ENCODE data around the gene PDGFRA.

Gene PDGFRA

DNA sequence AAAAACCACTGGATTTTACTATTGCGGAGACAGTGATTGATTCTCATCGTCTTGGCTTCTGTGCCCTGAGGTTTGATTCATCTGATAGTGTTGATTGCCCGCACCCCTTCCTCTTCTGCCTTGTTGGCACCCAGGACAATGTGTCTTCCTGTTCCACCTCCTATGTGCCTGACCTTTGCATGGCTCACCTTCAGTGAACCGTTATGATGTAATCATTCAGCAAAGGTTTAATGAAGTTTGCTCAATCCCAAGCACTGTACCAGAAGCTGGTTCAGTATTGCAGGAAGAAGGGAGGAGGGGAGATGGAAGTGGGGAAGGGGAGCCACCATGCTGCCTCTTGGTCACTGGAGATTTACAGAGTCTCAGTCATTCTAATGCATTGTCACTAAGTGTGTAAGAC is 36.3 kb downstream of the PDGFRA start:
- H3K4me3 ChIP-seq (ENCODE audit: low read length in 2 of 2) = no peak overlapping the region
- no peaks in the 10 kb centered on the region for H3K4me1 ChIP-seq (ENCODE audit: control insufficient read depth, insufficient read depth, low read length)
- no peak overlapping the region for H3K9ac ChIP-seq (ENCODE audit: low read length in 2 of 2)
- no peak overlapping the region for H3K27ac ChIP-seq (ENCODE audit: low read length)
- peaks cover 0 to 2% of the 10 kb centered on the region in 2 donors for H3K27me3 ChIP-seq (ENCODE audit: control insufficient read depth in 1 of 2, insufficient read depth in 2 of 2, low read length in 2 of 2)
- H3K36me3 ChIP-seq (ENCODE audit: control insufficient read depth in 2 of 2, insufficient read depth in 2 of 2, low read length in 2 of 2) = peaks cover 0 to 3% of the 10 kb centered on the region in 2 donors
- no peaks in the 10 kb centered on the region for H3K9me3 ChIP-seq (ENCODE audit: control insufficient read depth in 2 of 2, low read length in 2 of 2)

DNA sequence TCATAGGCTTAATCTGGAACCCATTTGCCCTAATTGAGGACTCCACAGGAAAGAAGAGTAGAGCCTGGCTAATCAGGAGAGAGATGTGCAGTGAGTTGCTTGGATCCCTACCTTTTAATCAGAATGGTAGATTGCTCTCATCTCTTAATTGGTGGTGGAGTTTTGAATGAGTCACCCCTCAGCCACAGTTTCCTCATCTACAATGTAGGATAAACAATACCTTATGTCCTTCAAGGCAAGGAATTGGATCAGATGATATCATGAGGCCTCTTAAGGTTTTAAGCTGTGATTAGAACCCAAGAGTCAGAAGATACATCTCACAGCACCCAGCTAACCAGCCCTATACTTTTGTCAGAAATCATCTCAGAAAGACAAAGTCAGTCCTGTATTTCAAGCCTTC is 39.1 kb downstream of the PDGFRA start:
- Histone ChIP-seq H3K27ac (ENCODE audit: low read length) (no peak overlapping the region), H3K4me3 (ENCODE audit: low read length in 2 of 2) (no peak overlapping the region), H3K9ac (ENCODE audit: low read length in 2 of 2) (no peak overlapping the region), H3K36me3 (ENCODE audit: control insufficient read depth in 2 of 2, insufficient read depth in 2 of 2, low read length in 2 of 2) (peaks cover 0 to 3% of the 10 kb centered on the region in 2 donors), H3K27me3 (ENCODE audit: control insufficient read depth in 1 of 2, insufficient read depth in 2 of 2, low read length in 2 of 2) (no peaks in the 10 kb centered on the region), H3K4me1 (ENCODE audit: control insufficient read depth, insufficient read depth, low read length) (no peaks in the 10 kb centered on the region), H3K9me3 (ENCODE audit: control insufficient read depth in 2 of 2, low read length in 2 of 2) (no peaks in the 10 kb centered on the region)

DNA sequence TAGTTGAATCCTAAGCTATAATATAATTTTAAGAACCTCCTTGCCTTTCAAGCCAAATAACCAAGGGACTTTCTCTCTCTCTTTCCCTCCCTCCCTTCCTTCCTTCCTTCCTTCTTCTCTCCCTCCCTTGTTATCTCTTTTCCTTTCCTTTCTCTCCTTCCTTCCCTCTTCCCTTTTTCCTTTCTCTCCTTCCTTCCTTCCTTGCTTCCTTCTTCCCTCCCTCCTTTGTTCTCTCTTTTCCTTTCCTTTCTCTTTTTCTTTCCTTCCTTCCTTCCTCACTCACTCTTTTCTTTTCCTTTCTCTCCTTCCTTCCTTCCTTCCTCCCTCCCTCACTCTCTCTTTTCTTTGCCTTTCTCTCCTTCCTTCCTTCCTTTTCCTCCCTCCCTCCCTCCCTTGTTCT is 42.4 kb downstream of the PDGFRA start:
- H3K36me3 ChIP-seq (ENCODE audit: control insufficient read depth in 2 of 2, insufficient read depth in 2 of 2, low read length in 2 of 2) = peaks cover 0 to 2% of the 10 kb centered on the region in 2 donors
- no peak overlapping the region for H3K9ac ChIP-seq (ENCODE audit: low read length in 2 of 2)
- no peak overlapping the region for H3K27ac ChIP-seq (ENCODE audit: low read length)
- H3K9me3 ChIP-seq (ENCODE audit: control insufficient read depth in 2 of 2, low read length in 2 of 2) = no peaks in the 10 kb centered on the region
- no peaks in the 10 kb centered on the region for H3K4me1 ChIP-seq (ENCODE audit: control insufficient read depth, insufficient read depth, low read length)
- no peak overlapping the region for H3K4me3 ChIP-seq (ENCODE audit: low read length in 2 of 2)
- no peaks in the 10 kb centered on the region for H3K27me3 ChIP-seq (ENCODE audit: control insufficient read depth in 1 of 2, insufficient read depth in 2 of 2, low read length in 2 of 2)

DNA sequence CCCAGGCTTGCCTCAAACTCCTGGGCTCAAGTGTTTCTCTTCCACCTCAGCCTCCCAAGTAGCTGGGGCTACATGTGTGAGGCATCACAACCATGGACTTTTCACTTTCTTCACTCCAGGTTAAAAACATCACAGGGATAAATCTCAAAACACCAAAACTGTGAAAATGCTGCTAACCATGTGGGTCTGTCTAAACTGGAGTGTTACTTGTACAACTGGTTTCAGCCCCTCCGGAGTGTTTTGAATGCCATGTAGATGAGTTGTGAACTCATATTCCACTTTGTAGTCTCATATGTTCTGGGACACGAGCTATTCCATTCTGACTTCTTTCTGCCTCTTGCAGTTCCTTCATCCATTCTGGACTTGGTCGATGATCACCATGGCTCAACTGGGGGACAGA is 43.0 kb downstream of the PDGFRA start:
- H3K9me3 ChIP-seq (ENCODE audit: control insufficient read depth in 2 of 2, low read length in 2 of 2) = no peaks in the 10 kb centered on the region
- H3K27ac ChIP-seq (ENCODE audit: low read length) = no peak overlapping the region
- no peak overlapping the region for H3K4me3 ChIP-seq (ENCODE audit: low read length in 2 of 2)
- no peak overlapping the region for H3K9ac ChIP-seq (ENCODE audit: low read length in 2 of 2)
- H3K36me3 ChIP-seq (ENCODE audit: control insufficient read depth in 2 of 2, insufficient read depth in 2 of 2, low read length in 2 of 2) = peaks cover 0 to 1% of the 10 kb centered on the region in 2 donors
- H3K4me1 ChIP-seq (ENCODE audit: control insufficient read depth, insufficient read depth, low read length) = no peaks in the 10 kb centered on the region
- no peaks in the 10 kb centered on the region for H3K27me3 ChIP-seq (ENCODE audit: control insufficient read depth in 1 of 2, insufficient read depth in 2 of 2, low read length in 2 of 2)

DNA sequence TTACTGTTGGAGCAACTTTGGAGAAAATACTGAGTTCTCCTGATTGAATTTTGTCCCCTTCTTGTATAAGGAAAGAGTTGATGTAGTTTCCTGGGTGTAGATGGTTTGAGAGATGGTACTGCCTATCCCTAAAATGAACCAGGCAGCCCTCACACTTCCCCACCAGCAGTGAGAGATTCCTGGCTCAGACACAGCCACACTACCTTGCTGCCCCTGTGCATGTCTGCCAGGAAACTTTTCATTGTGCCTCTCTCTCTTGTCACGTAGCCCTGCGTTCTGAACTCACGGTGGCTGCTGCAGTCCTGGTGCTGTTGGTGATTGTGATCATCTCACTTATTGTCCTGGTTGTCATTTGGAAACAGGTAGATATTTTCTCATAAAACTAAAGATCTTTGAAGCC is 45.2 kb downstream of the PDGFRA start:
- Histone ChIP-seq H3K9me3 (ENCODE audit: control insufficient read depth in 2 of 2, low read length in 2 of 2) (no peaks in the 10 kb centered on the region), H3K27me3 (ENCODE audit: control insufficient read depth in 1 of 2, insufficient read depth in 2 of 2, low read length in 2 of 2) (no peaks in the 10 kb centered on the region), H3K27ac (ENCODE audit: low read length) (no peak overlapping the region), H3K36me3 (ENCODE audit: control insufficient read depth in 2 of 2, insufficient read depth in 2 of 2, low read length in 2 of 2) (no peaks in the 10 kb centered on the region), H3K4me3 (ENCODE audit: low read length in 2 of 2) (no peak overlapping the region), H3K9ac (ENCODE audit: low read length in 2 of 2) (no peak overlapping the region), H3K4me1 (ENCODE audit: control insufficient read depth, insufficient read depth, low read length) (no peaks in the 10 kb centered on the region)

DNA sequence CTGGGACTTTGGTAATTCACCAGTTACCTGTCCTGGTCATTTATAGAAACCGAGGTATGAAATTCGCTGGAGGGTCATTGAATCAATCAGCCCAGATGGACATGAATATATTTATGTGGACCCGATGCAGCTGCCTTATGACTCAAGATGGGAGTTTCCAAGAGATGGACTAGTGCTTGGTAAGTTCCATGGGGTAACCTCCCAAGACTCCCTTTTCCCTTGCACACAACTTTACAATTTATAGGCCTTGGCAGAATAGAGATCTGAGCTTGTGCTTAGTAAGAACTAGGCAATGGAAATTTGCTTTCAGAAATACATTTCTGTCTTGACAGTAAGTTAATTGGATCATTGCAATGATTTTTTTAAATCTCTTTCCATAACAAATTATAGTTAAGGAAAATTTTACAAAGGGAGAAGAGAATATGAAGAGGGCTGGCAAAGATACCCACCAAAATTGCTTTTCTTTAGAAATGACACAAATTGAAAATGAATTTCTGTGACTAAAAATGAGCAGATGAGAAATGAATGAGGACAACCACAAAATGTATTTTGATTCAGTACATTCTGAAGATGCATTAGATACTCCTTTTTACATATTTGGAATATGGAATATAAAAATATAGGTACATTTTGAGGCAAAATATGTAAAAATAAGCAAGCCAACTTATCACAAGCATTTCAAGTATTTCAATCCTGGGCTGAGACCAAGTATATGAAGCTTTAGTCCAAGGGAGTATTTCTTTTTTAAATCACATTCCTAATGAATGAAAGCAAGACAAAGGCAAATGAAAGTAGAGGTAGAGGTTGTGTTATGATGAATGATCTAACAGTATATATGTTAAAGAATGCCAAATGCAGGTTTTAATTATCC is 45.9 kb downstream of the PDGFRA start:
- H3K9me3 ChIP-seq (ENCODE audit: control insufficient read depth in 2 of 2, low read length in 2 of 2) = no peaks in the 10 kb centered on the region
- H3K9ac ChIP-seq (ENCODE audit: low read length in 2 of 2) = no peak overlapping the region
- H3K4me1 ChIP-seq (ENCODE audit: control insufficient read depth, insufficient read depth, low read length) = no peaks in the 10 kb centered on the region
- H3K4me3 ChIP-seq (ENCODE audit: low read length in 2 of 2) = no peak overlapping the region
- no peak overlapping the region for H3K27ac ChIP-seq (ENCODE audit: low read length)
- no peaks in the 10 kb centered on the region for H3K27me3 ChIP-seq (ENCODE audit: control insufficient read depth in 1 of 2, insufficient read depth in 2 of 2, low read length in 2 of 2)
- H3K36me3 ChIP-seq (ENCODE audit: control insufficient read depth in 2 of 2, insufficient read depth in 2 of 2, low read length in 2 of 2) = no peaks in the 10 kb centered on the region

DNA sequence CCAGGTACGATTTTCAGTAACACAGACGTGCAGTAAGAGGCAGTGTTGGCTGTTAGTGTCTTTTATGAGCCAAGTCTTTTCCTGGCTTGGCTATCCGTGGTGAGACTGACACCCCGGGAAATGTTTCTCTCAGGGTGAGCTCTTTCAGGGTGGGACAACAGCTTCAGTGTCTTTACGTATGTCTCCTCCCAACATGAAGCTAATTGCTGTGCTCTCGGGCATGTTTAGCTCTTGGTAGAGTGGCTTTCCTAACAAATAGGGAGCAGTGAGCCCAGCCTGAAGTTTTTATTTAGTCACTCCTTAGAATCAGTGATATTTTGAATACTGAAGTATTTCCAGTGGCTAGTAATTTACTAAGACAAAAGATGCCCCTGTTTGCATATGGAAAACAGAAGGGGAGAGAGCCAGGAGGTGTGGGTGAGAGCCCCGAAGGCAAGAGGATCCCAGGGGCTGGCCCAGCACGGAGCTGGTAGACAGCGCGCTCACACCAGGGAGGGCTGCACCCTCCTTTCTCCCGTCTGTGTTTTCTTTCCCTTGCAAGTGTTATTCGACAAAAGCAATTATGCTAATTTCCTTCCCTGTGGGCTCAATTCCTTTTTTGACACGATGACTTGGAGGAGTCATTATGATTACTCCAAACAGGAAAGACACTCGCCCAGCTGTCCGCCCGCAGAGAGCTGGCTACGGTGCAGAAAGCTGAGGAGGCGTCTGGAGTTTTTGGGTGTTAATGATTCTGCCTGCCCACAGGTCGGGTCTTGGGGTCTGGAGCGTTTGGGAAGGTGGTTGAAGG is 47.7 kb downstream of the PDGFRA start:
- no peak overlapping the region for H3K9ac ChIP-seq (ENCODE audit: low read length in 2 of 2)

DNA sequence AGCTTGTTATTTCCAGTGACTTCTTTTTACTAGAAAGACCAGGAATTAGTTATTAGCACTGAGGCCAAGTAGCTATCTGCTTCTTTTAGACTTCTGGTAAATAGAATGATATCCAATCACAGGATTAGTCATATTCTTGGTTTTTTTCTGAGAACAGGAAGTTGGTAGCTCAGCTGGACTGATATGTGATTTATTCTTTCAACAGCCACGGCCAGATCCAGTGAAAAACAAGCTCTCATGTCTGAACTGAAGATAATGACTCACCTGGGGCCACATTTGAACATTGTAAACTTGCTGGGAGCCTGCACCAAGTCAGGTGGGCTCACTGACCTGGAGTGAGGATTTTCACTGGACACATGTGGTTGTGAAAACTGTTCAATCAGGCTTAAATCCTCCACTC is 48.6 kb downstream of the PDGFRA start:
- no peaks in the 10 kb centered on the region for H3K36me3 ChIP-seq (ENCODE audit: control insufficient read depth in 2 of 2, insufficient read depth in 2 of 2, low read length in 2 of 2)
- H3K27ac ChIP-seq (ENCODE audit: low read length) = no peak overlapping the region
- no peak overlapping the region for H3K9ac ChIP-seq (ENCODE audit: low read length in 2 of 2)
- no peaks in the 10 kb centered on the region for H3K4me1 ChIP-seq (ENCODE audit: control insufficient read depth, insufficient read depth, low read length)
- no peaks in the 10 kb centered on the region for H3K9me3 ChIP-seq (ENCODE audit: control insufficient read depth in 2 of 2, low read length in 2 of 2)
- no peak overlapping the region for H3K4me3 ChIP-seq (ENCODE audit: low read length in 2 of 2)
- H3K27me3 ChIP-seq (ENCODE audit: control insufficient read depth in 1 of 2, insufficient read depth in 2 of 2, low read length in 2 of 2) = no peaks in the 10 kb centered on the region

More for the DNA sequence above, 47.7 kb downstream of the PDGFRA start:
- Histone ChIP-seq H3K4me1 (ENCODE audit: control insufficient read depth, insufficient read depth, low read length) (no peaks in the 10 kb centered on the region), H3K36me3 (ENCODE audit: control insufficient read depth in 2 of 2, insufficient read depth in 2 of 2, low read length in 2 of 2) (no peaks in the 10 kb centered on the region), H3K4me3 (ENCODE audit: low read length in 2 of 2) (no peak overlapping the region), H3K27ac (ENCODE audit: low read length) (no peak overlapping the region), H3K27me3 (ENCODE audit: control insufficient read depth in 1 of 2, insufficient read depth in 2 of 2, low read length in 2 of 2) (no peaks in the 10 kb centered on the region), H3K9me3 (ENCODE audit: control insufficient read depth in 2 of 2, low read length in 2 of 2) (no peaks in the 10 kb centered on the region)

DNA sequence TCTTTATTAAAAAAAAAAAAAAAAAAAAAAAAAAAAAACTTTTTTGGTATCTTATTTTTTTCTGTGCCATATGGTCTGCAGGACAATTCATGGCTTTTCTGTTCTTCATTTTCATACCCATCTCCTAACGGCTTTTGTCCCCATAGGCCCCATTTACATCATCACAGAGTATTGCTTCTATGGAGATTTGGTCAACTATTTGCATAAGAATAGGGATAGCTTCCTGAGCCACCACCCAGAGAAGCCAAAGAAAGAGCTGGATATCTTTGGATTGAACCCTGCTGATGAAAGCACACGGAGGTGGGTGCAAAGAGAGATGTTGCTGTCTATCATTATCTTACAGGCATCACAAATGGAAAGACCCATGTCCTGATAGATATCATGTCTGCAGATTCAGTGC is 49.1 kb downstream of the PDGFRA start:
- Histone ChIP-seq H3K27ac (ENCODE audit: low read length) (no peak overlapping the region), H3K4me1 (ENCODE audit: control insufficient read depth, insufficient read depth, low read length) (no peaks in the 10 kb centered on the region)

DNA sequence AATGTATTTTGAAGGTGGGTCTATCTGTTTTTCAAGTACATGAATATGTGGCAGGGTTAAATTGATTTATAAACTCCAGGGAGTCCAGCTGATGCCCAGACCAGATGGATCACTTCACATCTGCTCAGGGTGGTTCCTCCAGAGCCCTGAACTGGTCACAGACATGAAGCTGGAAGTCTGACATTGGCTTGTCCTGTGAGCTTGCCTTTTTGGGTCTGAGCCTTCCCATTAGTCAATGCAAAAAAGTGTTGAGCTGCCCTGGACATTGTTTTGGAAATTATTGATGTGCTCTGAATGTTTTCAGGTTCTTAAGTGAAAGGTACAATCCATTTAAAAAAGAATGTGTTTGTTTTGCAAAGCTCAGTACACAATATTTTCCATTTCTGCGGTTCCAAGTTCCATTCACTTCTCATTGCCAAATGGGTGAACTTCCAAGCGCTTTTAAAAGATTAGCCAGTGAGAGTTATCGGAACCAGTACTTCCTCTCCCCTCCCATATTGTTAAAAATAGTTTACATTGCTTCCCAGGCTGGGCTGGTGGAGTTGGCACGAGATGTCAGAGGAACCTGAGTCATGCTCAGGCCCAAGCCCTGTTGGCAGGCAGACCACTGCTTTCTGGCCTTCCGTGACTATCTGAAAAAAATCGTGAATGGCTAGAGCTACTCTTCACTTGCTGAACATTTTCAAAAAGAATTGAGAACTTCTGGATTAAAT is 52.1 kb downstream of the PDGFRA start:
- no peaks in the 10 kb centered on the region for H3K36me3 ChIP-seq (ENCODE audit: control insufficient read depth in 2 of 2, insufficient read depth in 2 of 2, low read length in 2 of 2)
- no peak overlapping the region for H3K9ac ChIP-seq (ENCODE audit: low read length in 2 of 2)
- no peaks in the 10 kb centered on the region for H3K27me3 ChIP-seq (ENCODE audit: control insufficient read depth in 1 of 2, insufficient read depth in 2 of 2, low read length in 2 of 2)
- H3K4me1 ChIP-seq (ENCODE audit: control insufficient read depth, insufficient read depth, low read length) = no peaks in the 10 kb centered on the region
- no peaks in the 10 kb centered on the region for H3K9me3 ChIP-seq (ENCODE audit: control insufficient read depth in 2 of 2, low read length in 2 of 2)
- peak overlapping the region in 1 of 2 donors; percentile 22 for H3K4me3 ChIP-seq (ENCODE audit: low read length in 2 of 2)
- no peak overlapping the region for H3K27ac ChIP-seq (ENCODE audit: low read length)

More for the DNA sequence above, 49.1 kb downstream of the PDGFRA start:
- H3K27me3 ChIP-seq (ENCODE audit: control insufficient read depth in 1 of 2, insufficient read depth in 2 of 2, low read length in 2 of 2) = no peaks in the 10 kb centered on the region
- no peak overlapping the region for H3K9ac ChIP-seq (ENCODE audit: low read length in 2 of 2)
- no peaks in the 10 kb centered on the region for H3K9me3 ChIP-seq (ENCODE audit: control insufficient read depth in 2 of 2, low read length in 2 of 2)
- no peaks in the 10 kb centered on the region for H3K36me3 ChIP-seq (ENCODE audit: control insufficient read depth in 2 of 2, insufficient read depth in 2 of 2, low read length in 2 of 2)
- no peak overlapping the region for H3K4me3 ChIP-seq (ENCODE audit: low read length in 2 of 2)
